Upper lobe of left lung (tissue), 6 donors: ENCODE results near the gene MKNK1. TPM values are rescaled to one million over a fixed set of nuclear protein-coding genes. Genes with fewer than 3 reads are reported as not detected.

Experiments used
- ATAC-seq, 2 donors: fragments of 200-7000 bp; cut with Tn5 transposase; one replicate each; pipeline ENCODE4 v1.9.1; 2022; ENCODE audit warnings: mild to moderate bottlenecking in 2 of 2, moderate library complexity in 2 of 2; ENCODE audit not compliant: low FRiP score in 2 of 2
- DNase-seq, 2 donors: peaks; one replicate each; pipeline ENCODE4 v3.0.0-alpha.2; 2019 to 2020
- H3K27ac ChIP-seq, 4 donors: fragments of 200-600 bp; sonication (generic); one replicate each; pipeline ENCODE4 v1.5.1; 2016 to 2019
- H3K27me3 ChIP-seq, 4 donors: fragments of 200-600 bp; sonication (generic); one replicate each; pipeline ENCODE4 v1.5.1; 2017 to 2019
- H3K36me3 ChIP-seq, 4 donors: fragments of 200-600 bp; sonication (generic); one replicate each; pipeline ENCODE4 v1.5.1; 2016 to 2019
- H3K4me1 ChIP-seq, 4 donors: fragments of 200-600 bp; sonication (generic); one replicate each; pipeline ENCODE4 v1.5.1; 2018 to 2019
- H3K4me3 ChIP-seq, 4 donors: fragments of 200-600 bp; sonication (generic); one replicate each; pipeline ENCODE4 v1.5.1; 2017 to 2019; ENCODE audit warnings: mild to moderate bottlenecking in 2 of 4, moderate library complexity in 1 of 4
- H3K9me3 ChIP-seq, 4 donors: fragments of 200-600 bp; sonication (generic); one replicate each; pipeline ENCODE4 v1.5.1; 2018 to 2019
- EP300 ChIP-seq, 4 donors: sonication (generic); formaldehyde crosslinking; IDR thresholded peaks; one replicate each; pipeline ENCODE4 v1.5.1; 2017; ENCODE audit warnings: antibody characterized with exemption in 4 of 4, control low read depth in 2 of 4
- POLR2A ChIP-seq, 4 donors: fragments of 450-650 bp; IDR thresholded peaks; one replicate each; pipeline ENCODE4 v1.5.1; 2016 to 2017; ENCODE audit warnings: antibody characterized with exemption in 4 of 4, mild to moderate bottlenecking in 2 of 4
- POLR2AphosphoS5 ChIP-seq, 2 donors: sonication (generic); formaldehyde crosslinking; IDR thresholded peaks; one replicate each; pipeline ENCODE4 v1.5.1; 2017; ENCODE audit warnings: antibody characterized with exemption in 2 of 2
- WGBS, 2 donors: methylation state at CpG; one replicate each; pipeline ENCODE4 v1.1.5; 2017 to 2018; 5-methylcytosine and 5-hydroxymethylcytosine counted together
- total RNA-seq, 6 donors: library from RNA; depleted of rRNA in 4 of 6; stranded (reverse); fragments of >200 nt in 4 of 6; gene quantifications; one replicate each; pipeline versions ENCODE4 v1.1.0 to v1.2.1, GENCODE V29; 2016 to 2021
- TF ChIP-seq, protein P1 (sequence below), 6 experiments: fragments of 450-650 bp in 4 of 6; fragments of 200-600 bp in 2 of 6; sonication (generic) in 2 of 6; IDR thresholded peaks; one replicate each; pipeline ENCODE4 v1.5.1; 2016 to 2019; ENCODE audit warnings: antibody characterized with exemption in 6 of 6
- donor health status: DM: no; HTN: no; CAD: no; lungs with moderate emphysema.
- donor health status: DM: no; HTN: yes; CAD: no; lungs with severe emphysema.

The MKNK1 gene
- total RNA-seq, 6 donors from 2014 or later, result 45.7 to 174 (median 62.2) TPM

DNA sequence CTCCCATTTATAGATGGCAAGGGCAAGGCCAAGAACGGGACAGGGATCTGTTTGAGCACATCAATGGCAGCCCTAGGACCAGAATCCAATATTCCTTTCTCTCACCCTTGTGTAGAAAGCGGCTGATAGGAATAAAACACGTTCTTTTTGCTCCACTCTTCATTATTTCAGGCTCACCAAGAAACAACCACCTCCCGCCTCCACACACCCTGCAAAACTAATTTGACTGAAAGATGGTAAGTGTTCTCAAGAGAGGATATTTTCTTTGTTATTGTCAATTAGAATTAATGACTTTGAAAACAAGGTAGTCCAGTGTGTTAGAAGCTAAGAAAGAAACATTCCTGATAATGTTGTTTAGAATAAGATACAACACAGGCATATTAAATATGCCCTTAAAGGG lies 40.7 kb downstream of the MKNK1 start:
- Histone ChIP-seq H3K36me3 (peaks cover 0 to 92% (median 71%) of the 10 kb centered on the region in 4 donors), H3K4me1 (no peaks in the 10 kb centered on the region), H3K4me3 (no peak overlapping the region), H3K27me3 (no peaks in the 10 kb centered on the region), H3K27ac (no peak overlapping the region), H3K9me3 (no peaks in the 10 kb centered on the region)
- no peak for DNase-seq
- WGBS, 2 donors, result 91% methylated on average over 4 of the region's 4 CpGs
- no peak for TF ChIP-seq POLR2AphosphoS5 (IDR thresholded peaks at IDR 0.05)
- TF ChIP-seq, protein P1, sequence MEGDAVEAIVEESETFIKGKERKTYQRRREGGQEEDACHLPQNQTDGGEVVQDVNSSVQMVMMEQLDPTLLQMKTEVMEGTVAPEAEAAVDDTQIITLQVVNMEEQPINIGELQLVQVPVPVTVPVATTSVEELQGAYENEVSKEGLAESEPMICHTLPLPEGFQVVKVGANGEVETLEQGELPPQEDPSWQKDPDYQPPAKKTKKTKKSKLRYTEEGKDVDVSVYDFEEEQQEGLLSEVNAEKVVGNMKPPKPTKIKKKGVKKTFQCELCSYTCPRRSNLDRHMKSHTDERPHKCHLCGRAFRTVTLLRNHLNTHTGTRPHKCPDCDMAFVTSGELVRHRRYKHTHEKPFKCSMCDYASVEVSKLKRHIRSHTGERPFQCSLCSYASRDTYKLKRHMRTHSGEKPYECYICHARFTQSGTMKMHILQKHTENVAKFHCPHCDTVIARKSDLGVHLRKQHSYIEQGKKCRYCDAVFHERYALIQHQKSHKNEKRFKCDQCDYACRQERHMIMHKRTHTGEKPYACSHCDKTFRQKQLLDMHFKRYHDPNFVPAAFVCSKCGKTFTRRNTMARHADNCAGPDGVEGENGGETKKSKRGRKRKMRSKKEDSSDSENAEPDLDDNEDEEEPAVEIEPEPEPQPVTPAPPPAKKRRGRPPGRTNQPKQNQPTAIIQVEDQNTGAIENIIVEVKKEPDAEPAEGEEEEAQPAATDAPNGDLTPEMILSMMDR (IDR thresholded peaks at IDR 0.05), result no peak
- no peak for TF ChIP-seq EP300 (IDR thresholded peaks at IDR 0.05)
- TF ChIP-seq POLR2A (IDR thresholded peaks at IDR 0.05), result no peak
- ATAC-seq, result no peak

GRCh38 chr1:46562498-46562897 lies 41.6 kb downstream of the MKNK1 start:
- Histone ChIP-seq H3K27ac (no peak overlapping the region), H3K4me1 (no peaks in the 10 kb centered on the region), H3K4me3 (no peak overlapping the region), H3K36me3 (peaks cover 0 to 92% (median 70%) of the 10 kb centered on the region in 4 donors), H3K9me3 (no peaks in the 10 kb centered on the region), H3K27me3 (no peaks in the 10 kb centered on the region)
- DNase-seq (peak in 1 of 2 donors; percentile 51), ATAC-seq (no peak)
- 91 to 95% methylated on average over 15 of the region's 15 CpGs for WGBS, 2 donors
- TF ChIP-seq, protein P1 (IDR thresholded peaks at IDR 0.05), result no peak
- TF ChIP-seq POLR2AphosphoS5 (IDR thresholded peaks at IDR 0.05) (no peak), POLR2A (IDR thresholded peaks at IDR 0.05) (no peak), EP300 (IDR thresholded peaks at IDR 0.05) (no peak)

- TF ChIP-seq POLR2AphosphoS5 (IDR thresholded peaks at IDR 0.05) (no peak), POLR2A (IDR thresholded peaks at IDR 0.05) (no peak), EP300 (IDR thresholded peaks at IDR 0.05) (no peak)
- TF ChIP-seq, protein P1 (IDR thresholded peaks at IDR 0.05), result no peak
- ATAC-seq, result no peak
These were observed 45.1 kb downstream of the MKNK1 start for GRCh38 chr1:46558966-46559365.

GRCh38 chr1:46558141-46558963 lies 45.7 kb downstream of the MKNK1 start:
- no peak for TF ChIP-seq EP300 (IDR thresholded peaks at IDR 0.05)
- TF ChIP-seq, protein P1 (IDR thresholded peaks at IDR 0.05), result no peak
- no peak for TF ChIP-seq POLR2A (IDR thresholded peaks at IDR 0.05)
- no peak for TF ChIP-seq POLR2AphosphoS5 (IDR thresholded peaks at IDR 0.05)
- DNase-seq (peak in 1 of 2 donors; percentile 63), ATAC-seq (no peak)
- H3K4me1 ChIP-seq, result no peaks in the 10 kb centered on the region
- no peaks in the 10 kb centered on the region for H3K27me3 ChIP-seq
- H3K27ac ChIP-seq, result no peak overlapping the region
- peaks cover 0 to 55% (median 50%) of the 10 kb centered on the region in 4 donors for H3K36me3 ChIP-seq
- H3K9me3 ChIP-seq, result no peaks in the 10 kb centered on the region
- 79 to 88% methylated on average over 10 to 20 of the region's 20 CpGs for WGBS, 2 donors
- no peak overlapping the region for H3K4me3 ChIP-seq

More at GRCh38 chr1:46558966-46559365, 45.1 kb downstream of the MKNK1 start:
- no peak overlapping the region for H3K4me3 ChIP-seq
- no peak for DNase-seq
- peaks cover 0 to 58% (median 54%) of the 10 kb centered on the region in 4 donors for H3K36me3 ChIP-seq
- no peaks in the 10 kb centered on the region for H3K27me3 ChIP-seq
- H3K27ac ChIP-seq, result no peak overlapping the region
- H3K4me1 ChIP-seq, result no peaks in the 10 kb centered on the region
- 92 to 97% methylated on average over 8 of the region's 8 CpGs for WGBS, 2 donors
- no peaks in the 10 kb centered on the region for H3K9me3 ChIP-seq
